Progenitor cell of endocrine pancreas (in vitro differentiated cells): ENCODE data around the gene ZNF697. TPM values are rescaled to one million over a fixed set of nuclear protein-coding genes. Genes with fewer than 3 reads are reported as not detected.
"Not testable (repeated sequence)": the region's sequence is repeated elsewhere in the genome, so short reads cannot be mapped to it uniquely, and the experiment has no call there.

ENCODE experiments used
- DNase-seq: peaks from one replicate; pipeline ENCODE4 v3.0.0; 2021; ENCODE audit warnings: low spot score; ENCODE audit not compliant: unreplicated experiment
- H3K27ac Mint-ChIP-seq: 2 replicates; pipeline ENCODE4 v1.8.0; 2021; ENCODE audit warnings: mild to moderate bottlenecking, moderate library complexity, mixed read lengths
- H3K27me3 Mint-ChIP-seq: 2 replicates; pipeline ENCODE4 v1.8.0; 2021; ENCODE audit warnings: mixed read lengths
- H3K36me3 Mint-ChIP-seq: 2 replicates; pipeline ENCODE4 v1.8.0; 2022; ENCODE audit warnings: mixed read lengths; ENCODE audit not compliant: insufficient read depth
- H3K4me1 Mint-ChIP-seq: 2 replicates; pipeline ENCODE4 v1.8.0; 2021; ENCODE audit warnings: low read depth, mixed read lengths
- H3K4me3 Mint-ChIP-seq: 2 replicates; pipeline ENCODE4 v1.8.0; 2021; ENCODE audit warnings: low read depth, mild to moderate bottlenecking, moderate library complexity, mixed read lengths
- H3K9me3 Mint-ChIP-seq: 2 replicates; pipeline ENCODE4 v1.8.0; 2021; ENCODE audit warnings: low read depth, mixed read lengths
- CTCF ChIP-seq: fragments of 200-600 bp; sonication (generic); IDR thresholded peaks from one replicate; pipeline ENCODE4 v1.5.0; 2021; ENCODE audit warnings: antibody characterized with exemption, mild to moderate bottlenecking; ENCODE audit not compliant: unreplicated experiment
- total RNA-seq: library from RNA; stranded (reverse); gene quantifications from 2 replicates; pipeline ENCODE4 v1.2.1, GENCODE V29; 2021

ZNF697 gene
- total RNA-seq, 1 donor from 2014 or later, result 22.3 TPM

DNA sequence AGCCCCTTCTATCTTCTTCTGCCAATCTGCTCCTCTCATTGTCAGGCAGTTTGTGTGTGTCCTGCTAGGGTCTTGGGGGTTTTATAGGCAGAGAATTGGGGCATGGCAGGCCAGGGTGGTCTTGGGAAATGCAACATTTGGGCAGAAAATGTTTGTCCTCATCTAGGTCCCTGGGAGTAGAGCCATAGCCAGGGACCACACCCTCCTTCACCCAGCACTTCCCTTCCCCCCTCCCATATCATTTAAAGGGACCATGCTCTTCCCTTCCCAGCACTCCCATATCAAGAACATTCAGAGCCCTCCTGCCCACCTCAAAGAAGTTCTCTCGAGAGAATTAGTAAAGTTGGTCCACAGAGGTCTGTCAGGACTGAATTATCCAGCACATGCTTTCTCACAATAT, 41.7 kb downstream of the ZNF697 start:
- Mint-ChIP-seq H3K4me3 (no peak overlapping the region), H3K27ac (no peak overlapping the region), H3K9me3 (no peaks in the 10 kb centered on the region), H3K27me3 (peaks cover 7% of the 10 kb centered on the region), H3K4me1 (peaks cover 3% of the 10 kb centered on the region), H3K36me3 (no peaks in the 10 kb centered on the region)
- no peak for DNase-seq
- no peak for TF ChIP-seq CTCF

GRCh38 chr1:119605686-119606085, 42.4 kb downstream of the ZNF697 start:
- Mint-ChIP-seq H3K9me3 (no peaks in the 10 kb centered on the region), H3K27me3 (peaks cover 4% of the 10 kb centered on the region), H3K27ac (no peak overlapping the region), H3K4me1 (peaks cover under 1% of the 10 kb centered on the region), H3K36me3 (no peaks in the 10 kb centered on the region), H3K4me3 (no peak overlapping the region)
- DNase-seq, result no peak
- no peak for TF ChIP-seq CTCF

DNA sequence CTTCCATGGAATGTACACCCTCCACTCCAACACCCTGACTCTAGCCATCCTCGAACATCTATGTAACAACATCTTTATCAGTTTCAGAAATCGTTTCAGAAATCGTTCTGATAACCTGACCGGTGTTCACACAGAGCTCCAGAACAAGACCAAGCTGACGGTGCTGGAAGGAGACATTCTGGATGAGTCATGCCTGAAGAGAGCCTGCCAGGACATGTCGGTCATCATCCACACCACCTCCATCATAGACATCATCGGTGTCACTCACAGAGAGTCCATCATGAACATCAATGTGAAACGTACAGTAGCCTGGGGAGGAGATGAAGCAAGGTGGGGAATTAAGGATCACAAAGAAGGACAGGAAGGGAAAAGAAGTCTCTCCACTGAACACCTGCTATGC, 43.0 kb downstream of the ZNF697 start:
- DNase-seq, H3K27ac Mint-ChIP-seq, H3K4me1 Mint-ChIP-seq, H3K4me3 Mint-ChIP-seq, H3K9me3 Mint-ChIP-seq, H3K36me3 Mint-ChIP-seq, H3K27me3 Mint-ChIP-seq: not testable (repeated sequence)

GRCh38 chr1:119603695-119604094, 44.4 kb downstream of the ZNF697 start:
- H3K4me3 Mint-ChIP-seq, result no peak overlapping the region
- peaks cover 2% of the 10 kb centered on the region for H3K27me3 Mint-ChIP-seq
- no peaks in the 10 kb centered on the region for H3K4me1 Mint-ChIP-seq
- TF ChIP-seq CTCF, result no peak
- DNase-seq, result no peak
- no peak overlapping the region for H3K27ac Mint-ChIP-seq
- H3K36me3 Mint-ChIP-seq, result no peaks in the 10 kb centered on the region
- H3K9me3 Mint-ChIP-seq, result no peaks in the 10 kb centered on the region

- not testable (repeated sequence) for H3K27me3 Mint-ChIP-seq, H3K4me1 Mint-ChIP-seq, H3K27ac Mint-ChIP-seq, H3K4me3 Mint-ChIP-seq, H3K36me3 Mint-ChIP-seq, H3K9me3 Mint-ChIP-seq, DNase-seq
These were observed 44.8 kb downstream of the ZNF697 start for GRCh38 chr1:119603241-119603640.

DNA sequence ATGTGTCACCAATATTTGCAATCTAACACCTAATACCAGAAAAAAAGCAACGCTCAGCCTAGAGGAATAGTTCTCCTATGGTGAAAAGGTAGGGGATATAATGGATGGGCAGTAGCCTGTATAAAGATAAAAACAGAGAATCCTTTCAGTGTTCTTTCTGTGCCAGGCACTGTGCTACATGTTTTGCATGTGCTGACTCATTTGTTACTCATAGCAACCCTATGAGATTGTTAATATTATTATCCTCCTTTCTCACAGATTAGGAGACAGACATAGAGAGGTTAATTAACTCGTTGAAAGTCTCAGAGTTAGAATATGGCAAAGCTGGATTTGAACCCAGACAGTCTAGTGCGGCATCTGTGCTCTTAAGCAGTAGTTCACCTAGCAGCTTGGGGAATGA, 45.3 kb downstream of the ZNF697 start:
- not testable (repeated sequence) for H3K9me3 Mint-ChIP-seq, H3K27me3 Mint-ChIP-seq, H3K4me1 Mint-ChIP-seq, H3K4me3 Mint-ChIP-seq, H3K36me3 Mint-ChIP-seq, DNase-seq, H3K27ac Mint-ChIP-seq

DNA sequence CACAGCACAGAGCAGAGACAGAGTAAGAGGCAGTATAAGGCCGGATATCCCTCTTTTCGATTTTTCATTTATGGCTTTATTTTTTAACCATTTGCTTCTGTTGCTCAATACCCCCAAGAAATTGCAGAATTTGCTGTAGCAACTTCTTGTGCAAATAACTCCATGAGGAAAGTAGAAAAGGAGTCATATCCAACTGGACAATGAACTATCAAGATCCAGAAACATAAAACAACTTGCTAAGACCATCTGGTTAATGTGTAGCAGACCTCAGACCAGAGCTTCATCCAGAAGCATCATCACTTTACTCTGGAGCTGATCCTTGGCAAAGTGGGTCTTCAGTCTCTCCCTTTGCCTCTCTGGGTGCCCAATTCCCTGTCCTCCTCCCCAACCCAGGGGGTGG, 45.9 kb downstream of the ZNF697 start:
- no peaks in the 10 kb centered on the region for H3K27me3 Mint-ChIP-seq
- no peak overlapping the region for H3K4me3 Mint-ChIP-seq
- H3K4me1 Mint-ChIP-seq, result no peaks in the 10 kb centered on the region
- no peak for DNase-seq
- no peak for TF ChIP-seq CTCF
- H3K27ac Mint-ChIP-seq, result no peak overlapping the region
- H3K36me3 Mint-ChIP-seq, result no peaks in the 10 kb centered on the region
- H3K9me3 Mint-ChIP-seq, result no peaks in the 10 kb centered on the region
